H9 (cell line): ENCODE results near the gene ZNF853. TPM values are rescaled to one million over a fixed set of nuclear protein-coding genes. Genes with fewer than 3 reads are reported as not detected.

Source experiments
- DNase-seq: peaks from one replicate; pipeline ENCODE4 v3.0.0-alpha.2; 2017
- H2AFZ ChIP-seq: one replicate; pipeline ENCODE4 v1.6.1; 2013; ENCODE audit warnings: mild to moderate bottlenecking, low read length, control low read depth, moderate library complexity
- H2AK5ac ChIP-seq: 2 replicates; pipeline ENCODE4 v1.6.1; 2013; ENCODE audit warnings: low read length, control low read depth, mixed read lengths; ENCODE audit not compliant: insufficient read length
- H2BK120ac ChIP-seq: one replicate; pipeline ENCODE4 v1.6.1; 2013; ENCODE audit warnings: low read depth, mild to moderate bottlenecking, low read length, control low read depth, inconsistent platforms; ENCODE audit not compliant: poor library complexity, severe bottlenecking
- H2BK12ac ChIP-seq: 2 replicates; pipeline ENCODE4 v1.6.1; 2013; ENCODE audit warnings: low read length, control low read depth, mixed read lengths, low read depth; ENCODE audit not compliant: insufficient read length
- H2BK15ac ChIP-seq: 2 replicates; pipeline ENCODE4 v1.6.1; 2013; ENCODE audit warnings: low read depth, low read length, control low read depth
- H2BK20ac ChIP-seq: one replicate; pipeline ENCODE4 v1.6.1; 2013; ENCODE audit warnings: low read depth, mild to moderate bottlenecking, low read length, control low read depth, inconsistent platforms; ENCODE audit not compliant: poor library complexity, severe bottlenecking
- H2BK5ac ChIP-seq: 2 replicates; pipeline ENCODE4 v1.6.1; 2013; ENCODE audit warnings: low read length, control low read depth, mixed read lengths; ENCODE audit not compliant: insufficient read length
- H3K14ac ChIP-seq: 2 replicates; pipeline ENCODE4 v1.6.1; 2013; ENCODE audit warnings: low read length, control low read depth; ENCODE audit not compliant: insufficient read depth
- H3K18ac ChIP-seq: 2 replicates; pipeline ENCODE4 v1.6.1; 2013; ENCODE audit warnings: low read depth, mild to moderate bottlenecking, mixed read lengths, low read length, control low read depth; ENCODE audit not compliant: insufficient read length
- H3K23ac ChIP-seq: 2 replicates; pipeline ENCODE4 v1.6.1; 2013; ENCODE audit warnings: low read length, control low read depth, mixed read lengths, low read depth; ENCODE audit not compliant: insufficient read length
- H3K23me2 ChIP-seq: 2 replicates; pipeline ENCODE4 v1.6.1; 2013; ENCODE audit warnings: low read depth, mild to moderate bottlenecking, mixed read lengths, low read length, control low read depth; ENCODE audit not compliant: insufficient read length, poor library complexity, severe bottlenecking
- H3K27ac ChIP-seq: 2 replicates; pipeline ENCODE4 v1.5.1; 2013; ENCODE audit warnings: low read length, control low read depth, mixed read lengths, low read depth; ENCODE audit not compliant: insufficient read length
- H3K27me3 ChIP-seq: 2 replicates; pipeline ENCODE4 v1.6.1; 2013; ENCODE audit warnings: low read length, control low read depth, inconsistent platforms; ENCODE audit not compliant: insufficient read depth
- H3K4ac ChIP-seq: 2 replicates; pipeline ENCODE4 v1.6.1; 2013; ENCODE audit warnings: low read depth, mild to moderate bottlenecking, control low read depth, inconsistent platforms, low read length, moderate library complexity
- H3K4me1 ChIP-seq: 2 replicates; pipeline ENCODE4 v1.6.1; 2013; ENCODE audit warnings: low read length, control low read depth, inconsistent platforms; ENCODE audit not compliant: insufficient read depth
- H3K4me2 ChIP-seq: 2 replicates; pipeline ENCODE4 v1.6.1; 2013; ENCODE audit warnings: low read length, control low read depth, mixed read lengths; ENCODE audit not compliant: insufficient read length, insufficient read depth
- H3K56ac ChIP-seq: 2 replicates; pipeline ENCODE4 v1.6.1; 2013; ENCODE audit warnings: low read depth, mild to moderate bottlenecking, mixed read lengths, low read length, control low read depth; ENCODE audit not compliant: insufficient read length
- H3K79me1 ChIP-seq: 2 replicates; pipeline ENCODE4 v1.6.1; 2013; ENCODE audit warnings: low read depth, mild to moderate bottlenecking, moderate library complexity, low read length, control low read depth, inconsistent platforms; ENCODE audit not compliant: insufficient read depth, poor library complexity, severe bottlenecking
- H3K79me2 ChIP-seq: 2 replicates; pipeline ENCODE4 v1.6.1; 2013; ENCODE audit warnings: low read length, control low read depth, inconsistent platforms; ENCODE audit not compliant: insufficient read depth
- H3K9ac ChIP-seq: 2 replicates; pipeline ENCODE4 v1.6.1; 2013; ENCODE audit warnings: low read length, control low read depth, mixed read lengths; ENCODE audit not compliant: insufficient read length; ENCODE audit errors: extremely low read depth
- H3K9me3 ChIP-seq: one replicate; pipeline ENCODE4 v1.6.1; 2013; ENCODE audit warnings: low read depth, low read length, inconsistent platforms; ENCODE audit not compliant: control insufficient read depth
- H3T11ph ChIP-seq: one replicate; pipeline ENCODE4 v1.6.1; 2013; ENCODE audit warnings: mild to moderate bottlenecking, low read length, control low read depth, inconsistent platforms
- H4K20me1 ChIP-seq: one replicate; pipeline ENCODE4 v1.6.1; 2013; ENCODE audit not compliant: control insufficient read depth, insufficient read length, insufficient read depth
- H4K5ac ChIP-seq: 2 replicates; pipeline ENCODE4 v1.6.1; 2013; ENCODE audit warnings: low read depth, mild to moderate bottlenecking, mixed read lengths, low read length, control low read depth; ENCODE audit not compliant: insufficient read length
- H4K8ac ChIP-seq: replicated peaks from 2 replicates; pipeline ENCODE4 v1.6.1; 2013; ENCODE audit warnings: low read length, control low read depth, mixed read lengths, low read depth; ENCODE audit not compliant: insufficient read length
- H4K91ac ChIP-seq: 2 replicates; pipeline ENCODE4 v1.6.1; 2013; ENCODE audit warnings: low read depth, mild to moderate bottlenecking, moderate library complexity, mixed read lengths, low read length, control low read depth; ENCODE audit not compliant: insufficient read length
- H3K27ac Mint-ChIP-seq, 3 experiments: 2 replicates in 2 of 3; 3 replicates in 1 of 3; pipeline ENCODE4 v1.8.0; 2020 to 2021; ENCODE audit warnings: mixed read lengths in 3 of 3, mild to moderate bottlenecking in 1 of 3, moderate library complexity in 1 of 3
- H3K27me3 Mint-ChIP-seq: 2 replicates; pipeline ENCODE4 v1.8.0; 2021; ENCODE audit warnings: low read depth, mild to moderate bottlenecking, moderate library complexity, mixed read lengths
- H3K36me3 Mint-ChIP-seq, 3 experiments: 2 replicates in 2 of 3; 3 replicates in 1 of 3; pipeline ENCODE4 v1.8.0; 2020 to 2021; ENCODE audit warnings: low read depth in 3 of 3, mixed read lengths in 3 of 3; ENCODE audit not compliant: insufficient read depth in 1 of 3
- H3K4me1 Mint-ChIP-seq, 2 experiments: 2 replicates each; pipeline ENCODE4 v1.8.0; 2020; ENCODE audit warnings: mixed read lengths in 2 of 2
- H3K4me3 Mint-ChIP-seq, 2 experiments: 2 replicates in 1 of 2; 3 replicates in 1 of 2; pipeline ENCODE4 v1.8.0; 2020 to 2021; ENCODE audit warnings: mild to moderate bottlenecking in 2 of 2, mixed read lengths in 2 of 2, moderate library complexity in 1 of 2
- H3K9me3 Mint-ChIP-seq, 2 experiments: 2 replicates in 1 of 2; 3 replicates in 1 of 2; pipeline ENCODE4 v1.8.0; 2020; ENCODE audit warnings: mild to moderate bottlenecking in 2 of 2, mixed read lengths in 2 of 2, moderate library complexity in 1 of 2
- CTCF ChIP-seq: fragments of 200-600 bp; sonication (generic); conservative IDR thresholded peaks from 3 replicates; pipeline ENCODE4 v1.8.0; 2021; ENCODE audit warnings: antibody characterized with exemption, mild to moderate bottlenecking
- WGBS: extraction: QIAGEN DNeasy Blood & Tissue Kit; methylation state at CpG from one replicate; pipeline ENCODE4 v1.1.7; 2013; ENCODE audit warnings: missing lambda C conversion rate, low lambda C conversion rate, mixed read lengths; ENCODE audit not compliant: insufficient read length; ENCODE audit errors: extremely low coverage; 5-methylcytosine and 5-hydroxymethylcytosine counted together
- total RNA-seq: library from RNA; stranded (reverse); gene quantifications from 2 replicates; pipeline ENCODE4 v1.2.1, GENCODE V29; 2021

Gene ZNF853
- total RNA-seq, 1 experiment from 2014 or later: 9.6 TPM

GRCh38 chr7:6607651-6608051, 7.8 kb upstream of the ZNF853 start:
- no peaks in the 10 kb centered on the region for H3K79me2 ChIP-seq
- H3K4me2 ChIP-seq: no peak overlapping the region
- H2BK5ac ChIP-seq: no peak overlapping the region
- no peak overlapping the region for H2BK15ac ChIP-seq
- H3K9me3 Mint-ChIP-seq: no peaks in the 10 kb centered on the region
- H3T11ph ChIP-seq: no peak overlapping the region
- H3K14ac ChIP-seq: no peak overlapping the region
- H4K5ac ChIP-seq: no peak overlapping the region
- no CpG with 5 or more reads among the region's 38 CpGs for WGBS
- H3K9me3 ChIP-seq: no peaks in the 10 kb centered on the region
- no peak overlapping the region for H3K4ac ChIP-seq
- H3K23ac ChIP-seq: no peak overlapping the region
- H3K27me3 Mint-ChIP-seq: no peaks in the 10 kb centered on the region
- TF ChIP-seq CTCF: no peak
- H2AFZ ChIP-seq: no peak overlapping the region
- H2BK12ac ChIP-seq: no peak overlapping the region
- no peaks in the 10 kb centered on the region for H3K79me1 ChIP-seq
- H3K4me3 Mint-ChIP-seq: no peak overlapping the region
- no peak overlapping the region for H3K56ac ChIP-seq
- no peaks in the 10 kb centered on the region for H3K4me1 ChIP-seq
- H2BK120ac ChIP-seq: no peak overlapping the region
- H2AK5ac ChIP-seq: no peak overlapping the region
- no peaks in the 10 kb centered on the region for H4K20me1 ChIP-seq
- no peaks in the 10 kb centered on the region for H3K27me3 ChIP-seq
- no peaks in the 10 kb centered on the region for H3K23me2 ChIP-seq
- no peak overlapping the region for H3K27ac Mint-ChIP-seq
- no peak overlapping the region for H4K8ac ChIP-seq
- no peak overlapping the region for H2BK20ac ChIP-seq
- H3K4me1 Mint-ChIP-seq: no peaks in the 10 kb centered on the region
- peaks cover 6 to 45% (median 29%) of the 10 kb centered on the region in 3 experiments; a peak in 6 of 7 replicates for H3K36me3 Mint-ChIP-seq
- H4K91ac ChIP-seq: no peak overlapping the region
- H3K27ac ChIP-seq: no peak overlapping the region
- no peak overlapping the region for H3K18ac ChIP-seq
- no peak for DNase-seq
- no peak overlapping the region for H3K9ac ChIP-seq
